WTC11 (cell line): ENCODE results near the gene NEDD4L. TPM values are rescaled to one million over a fixed set of nuclear protein-coding genes. Genes with fewer than 3 reads are reported as not detected.

ENCODE experiments used
- ATAC-seq: fragments of 200-7000 bp; cut with Tn5 transposase; 2 replicates; pipeline ENCODE4 v1.10.0; 2021; ENCODE audit warnings: mild to moderate bottlenecking, moderate library complexity
- CTCF ChIA-PET: fragments of 300-600 bp; sonication (Branson Sonifier 250); formaldehyde crosslinking; loops from one replicate; lab custom pipeline; 2021; ENCODE audit warnings: antibody characterized with exemption; lab: Charles Lee
- POLR2A ChIA-PET: fragments of 350-600 bp; sonication (Branson Sonifier 250); formaldehyde crosslinking; loops from one replicate; lab custom pipeline; 2021; ENCODE audit warnings: antibody characterized with exemption; lab: Charles Lee
- DNase-seq: peaks from one replicate; pipeline ENCODE4 v3.0.0; 2021; ENCODE audit warnings: low spot score
- H3K27ac Mint-ChIP-seq: 2 replicates; pipeline ENCODE4 v1.8.0; 2021; ENCODE audit warnings: mixed read lengths
- H3K27me3 Mint-ChIP-seq: 2 replicates; pipeline ENCODE4 v1.8.0; 2021; ENCODE audit warnings: low read depth, mild to moderate bottlenecking, moderate library complexity, mixed read lengths
- H3K36me3 Mint-ChIP-seq: 2 replicates; pipeline ENCODE4 v1.8.0; 2021; ENCODE audit warnings: mixed read lengths
- H3K4me1 Mint-ChIP-seq: 2 replicates; pipeline ENCODE4 v1.8.0; 2022; ENCODE audit warnings: mixed read lengths
- H3K4me3 Mint-ChIP-seq: 2 replicates; pipeline ENCODE4 v1.8.0; 2021; ENCODE audit warnings: mild to moderate bottlenecking, moderate library complexity, mixed read lengths
- H3K9me3 Mint-ChIP-seq: 2 replicates; pipeline ENCODE4 v1.8.0; 2021; ENCODE audit warnings: mixed read lengths
- ATF2 ChIP-seq: sonication (generic); formaldehyde crosslinking; IDR thresholded peaks from 2 replicates; pipeline ENCODE4 v1.8.1; 2022; ENCODE audit warnings: low read depth, missing genetic modification reagents, borderline replicate concordance
- ATF3 ChIP-seq: sonication (generic); formaldehyde crosslinking; conservative IDR thresholded peaks from 2 replicates; pipeline ENCODE4 v1.8.1; 2022; ENCODE audit warnings: mild to moderate bottlenecking, missing genetic modification reagents
- CTCF ChIP-seq: fragments of 200-600 bp; IDR thresholded peaks from 2 replicates; pipeline ENCODE4 v1.8.0; 2022; ENCODE audit warnings: antibody characterized with exemption
- E2F1 ChIP-seq: sonication (generic); formaldehyde crosslinking; IDR thresholded peaks from 2 replicates; pipeline ENCODE4 v1.8.0; 2022; ENCODE audit warnings: mild to moderate bottlenecking, missing genetic modification reagents
- E2F5 ChIP-seq: sonication (generic); formaldehyde crosslinking; IDR thresholded peaks from 2 replicates; pipeline ENCODE4 v1.8.1; 2022; ENCODE audit warnings: mild to moderate bottlenecking, moderate library complexity, missing genetic modification reagents
- ERG ChIP-seq: fragments of 250-450 bp; sonication (Bioruptor Pico); IDR thresholded peaks from 2 replicates; pipeline ENCODE4 v1.8.0; 2021; ENCODE audit warnings: mild to moderate bottlenecking
- ETV6 ChIP-seq: sonication (generic); formaldehyde crosslinking; IDR thresholded peaks from 2 replicates; pipeline ENCODE4 v1.8.1; 2022; ENCODE audit warnings: mild to moderate bottlenecking, missing genetic modification reagents
- GABPB1 ChIP-seq: sonication (generic); formaldehyde crosslinking; IDR thresholded peaks from 2 replicates; pipeline ENCODE4 v1.8.1; 2023; ENCODE audit warnings: mild to moderate bottlenecking, missing genetic modification reagents
- HMGA2 ChIP-seq: fragments of 250-450 bp; sonication (Bioruptor Pico); IDR thresholded peaks from 2 replicates; pipeline ENCODE4 v1.4.0; 2021; ENCODE audit warnings: mild to moderate bottlenecking, moderate library complexity
- IRF2 ChIP-seq: sonication (generic); formaldehyde crosslinking; IDR thresholded peaks from 2 replicates; pipeline ENCODE4 v1.8.0; 2022; ENCODE audit warnings: low read depth, missing genetic modification reagents, borderline replicate concordance
- MYBL2 ChIP-seq: sonication (generic); formaldehyde crosslinking; IDR thresholded peaks from 2 replicates; pipeline ENCODE4 v1.8.1; 2023; ENCODE audit warnings: mild to moderate bottlenecking, moderate library complexity, missing genetic modification reagents
- OVOL2 ChIP-seq: fragments of 250-450 bp; sonication (Bioruptor Pico); IDR thresholded peaks from 2 replicates; pipeline ENCODE4 v1.9.0; 2021; ENCODE audit warnings: mild to moderate bottlenecking, borderline replicate concordance
- PREB ChIP-seq: sonication (generic); formaldehyde crosslinking; IDR thresholded peaks from 2 replicates; pipeline ENCODE4 v1.8.1; 2022; ENCODE audit warnings: mild to moderate bottlenecking, missing genetic modification reagents, moderate library complexity, borderline replicate concordance
- PRRX2 ChIP-seq: fragments of 250-450 bp; sonication (Bioruptor Pico); IDR thresholded peaks from 2 replicates; pipeline ENCODE4 v1.8.0; 2021; ENCODE audit warnings: mild to moderate bottlenecking
- RORB ChIP-seq: fragments of 250-450 bp; sonication (Bioruptor Pico); IDR thresholded peaks from 2 replicates; pipeline ENCODE4 v1.9.0; 2021; ENCODE audit warnings: mild to moderate bottlenecking
- SMAD3 ChIP-seq: sonication (generic); formaldehyde crosslinking; IDR thresholded peaks from 2 replicates; pipeline ENCODE4 v1.8.0; 2022; ENCODE audit warnings: missing genetic modification reagents, mild to moderate bottlenecking, borderline replicate concordance
- SMAD4 ChIP-seq: sonication (generic); formaldehyde crosslinking; IDR thresholded peaks from 2 replicates; pipeline ENCODE4 v1.8.0; 2022; ENCODE audit warnings: mild to moderate bottlenecking, missing genetic modification reagents
- SP1 ChIP-seq: sonication (generic); formaldehyde crosslinking; conservative IDR thresholded peaks from 2 replicates; pipeline ENCODE4 v1.8.1; 2022; ENCODE audit warnings: missing genetic modification reagents
- TCF7 ChIP-seq: sonication (generic); formaldehyde crosslinking; IDR thresholded peaks from 2 replicates; pipeline ENCODE4 v1.8.0; 2022; ENCODE audit warnings: mild to moderate bottlenecking, low read depth, missing genetic modification reagents, moderate library complexity
- ZNF671 ChIP-seq: fragments of 250-450 bp; sonication (Bioruptor Pico); IDR thresholded peaks from 2 replicates; pipeline ENCODE4 v1.8.0; 2021; ENCODE audit warnings: mild to moderate bottlenecking
- total RNA-seq: library from RNA; stranded (reverse); gene quantifications from 3 replicates; pipeline ENCODE4 v1.2.3, GENCODE V29; 2021

Gene NEDD4L
- total RNA-seq, 1 experiment from 2014 or later, result 88.0 TPM

GRCh38 chr18:58263055-58263957 is 219.3 kb downstream of the NEDD4L start:
- POLR2A ChIA-PET, result no interaction called here
- TF ChIP-seq E2F5 (CRISPR knock-in tag) (no peak), ERG (CRISPR knock-in tag) (no peak), TCF7 (CRISPR knock-in tag) (no peak), ETV6 (CRISPR knock-in tag) (no peak), GABPB1 (CRISPR knock-in tag) (no peak), E2F1 (CRISPR knock-in tag) (no peak), IRF2 (CRISPR knock-in tag) (no peak)
- no peak for DNase-seq
- Mint-ChIP-seq H3K27me3 (no peaks in the 10 kb centered on the region), H3K36me3 (no peaks in the 10 kb centered on the region), H3K4me3 (no peak overlapping the region), H3K9me3 (no peaks in the 10 kb centered on the region; the same call in 1 of the 2 replicates), H3K27ac (peak overlapping the region; percentile 73), H3K4me1 (peaks cover 44% of the 10 kb centered on the region)
- peak; percentile 39 for ATAC-seq
- CTCF ChIA-PET, result interaction anchor here (0.7 to 1.0 kb wide), 2 partner anchors 13 to 35 kb away, joined by 3 to 4 read pairs; no protein-coding TSS in a partner anchor

- Mint-ChIP-seq H3K4me3 (no peak overlapping the region), H3K27ac (no peak overlapping the region)
- no peak for DNase-seq
- POLR2A ChIA-PET, result interaction anchor here (0.5 kb wide), 1 partner anchor 1201 kb away, joined by 3 read pairs; no protein-coding TSS in a partner anchor
- TF ChIP-seq PRRX2 (CRISPR knock-in tag) (no peak), CTCF (no peak), HMGA2 (peak; percentile 56; the same call in 1 of the 2 replicates)
- TF ChIP-seq, all 79 proteins: peak for 1
- CTCF ChIA-PET, result interaction anchor here (0.7 kb wide), 1 partner anchor 14 kb away, joined by 4 read pairs; no protein-coding TSS in a partner anchor
- no peaks in the 10 kb centered on the region for H3K36me3 Mint-ChIP-seq
- H3K4me1 Mint-ChIP-seq, result peaks cover 46% of the 10 kb centered on the region
- H3K27me3 Mint-ChIP-seq, result no peaks in the 10 kb centered on the region
- no peak for ATAC-seq
- no peaks in the 10 kb centered on the region; the same call in 1 of the 2 replicates for H3K9me3 Mint-ChIP-seq
These were observed 220.0 kb downstream of the NEDD4L start for GRCh38 chr18:58264075-58264474.

GRCh38 chr18:58264840-58265239 is 220.8 kb downstream of the NEDD4L start:
- no peak for TF ChIP-seq IRF2 (CRISPR knock-in tag)
- no peak for TF ChIP-seq ZNF671 (CRISPR knock-in tag)
- no peak for TF ChIP-seq RORB (CRISPR knock-in tag)
- TF ChIP-seq SMAD4 (CRISPR knock-in tag), result no peak
- no peak for TF ChIP-seq MYBL2
- no peak for TF ChIP-seq ATF2 (CRISPR knock-in tag)
- no peak for TF ChIP-seq PREB (CRISPR knock-in tag)
- no peak for TF ChIP-seq SMAD3 (CRISPR knock-in tag)
- no peak for TF ChIP-seq ATF3 (CRISPR knock-in tag)
- no peak for TF ChIP-seq OVOL2 (CRISPR knock-in tag)
- no peak for TF ChIP-seq SP1 (CRISPR knock-in tag)
- Mint-ChIP-seq H3K36me3 (no peaks in the 10 kb centered on the region), H3K27ac (peak overlapping the region; percentile 56; the same call in 1 of the 2 replicates), H3K4me3 (no peak overlapping the region), H3K9me3 (no peaks in the 10 kb centered on the region; the same call in 1 of the 2 replicates), H3K27me3 (no peaks in the 10 kb centered on the region), H3K4me1 (peaks cover 45% of the 10 kb centered on the region)
- POLR2A ChIA-PET, result interaction anchor here (0.5 kb wide), 1 partner anchor 1202 kb away, joined by 3 read pairs; no protein-coding TSS in a partner anchor
- CTCF ChIA-PET, result no interaction called here
- ATAC-seq (no peak), DNase-seq (no peak)
